Measurements from ENCODE around the gene YJU2.

DNA sequence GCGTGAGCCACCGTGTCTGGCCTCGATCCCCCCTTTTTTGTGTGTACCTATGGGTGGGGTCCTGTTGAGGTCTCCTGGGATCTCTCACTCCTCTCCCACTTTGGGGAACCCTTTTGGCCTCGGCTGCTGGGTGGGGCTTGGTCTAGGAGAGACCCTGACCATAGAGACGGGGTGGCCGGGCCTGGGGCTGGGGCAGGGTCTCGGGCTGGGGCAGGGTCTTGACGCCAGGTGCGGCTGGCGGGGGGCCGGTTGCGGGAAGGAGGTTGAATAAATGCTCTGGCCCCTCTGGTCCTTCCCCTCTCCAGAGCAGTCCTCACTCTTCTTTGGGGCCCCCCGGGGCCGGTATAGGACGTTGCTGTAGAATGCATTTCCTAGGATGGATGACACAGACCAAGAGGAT, 45.6 kb downstream of the YJU2 start:
- TF ChIP-seq, protein P1, sequence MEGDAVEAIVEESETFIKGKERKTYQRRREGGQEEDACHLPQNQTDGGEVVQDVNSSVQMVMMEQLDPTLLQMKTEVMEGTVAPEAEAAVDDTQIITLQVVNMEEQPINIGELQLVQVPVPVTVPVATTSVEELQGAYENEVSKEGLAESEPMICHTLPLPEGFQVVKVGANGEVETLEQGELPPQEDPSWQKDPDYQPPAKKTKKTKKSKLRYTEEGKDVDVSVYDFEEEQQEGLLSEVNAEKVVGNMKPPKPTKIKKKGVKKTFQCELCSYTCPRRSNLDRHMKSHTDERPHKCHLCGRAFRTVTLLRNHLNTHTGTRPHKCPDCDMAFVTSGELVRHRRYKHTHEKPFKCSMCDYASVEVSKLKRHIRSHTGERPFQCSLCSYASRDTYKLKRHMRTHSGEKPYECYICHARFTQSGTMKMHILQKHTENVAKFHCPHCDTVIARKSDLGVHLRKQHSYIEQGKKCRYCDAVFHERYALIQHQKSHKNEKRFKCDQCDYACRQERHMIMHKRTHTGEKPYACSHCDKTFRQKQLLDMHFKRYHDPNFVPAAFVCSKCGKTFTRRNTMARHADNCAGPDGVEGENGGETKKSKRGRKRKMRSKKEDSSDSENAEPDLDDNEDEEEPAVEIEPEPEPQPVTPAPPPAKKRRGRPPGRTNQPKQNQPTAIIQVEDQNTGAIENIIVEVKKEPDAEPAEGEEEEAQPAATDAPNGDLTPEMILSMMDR (IDR thresholded peaks at IDR 0.05): no peak
- no peak for TF ChIP-seq POLR2A (IDR thresholded peaks at IDR 0.05)

All from tibial nerve (tissue), 3 donors.